Measurements from ENCODE around the gene HDGFL2.
"Not testable (repeated sequence)": the region's sequence is repeated elsewhere in the genome, so short reads cannot be mapped to it uniquely, and the experiment has no call there.

Gene HDGFL2

DNA sequence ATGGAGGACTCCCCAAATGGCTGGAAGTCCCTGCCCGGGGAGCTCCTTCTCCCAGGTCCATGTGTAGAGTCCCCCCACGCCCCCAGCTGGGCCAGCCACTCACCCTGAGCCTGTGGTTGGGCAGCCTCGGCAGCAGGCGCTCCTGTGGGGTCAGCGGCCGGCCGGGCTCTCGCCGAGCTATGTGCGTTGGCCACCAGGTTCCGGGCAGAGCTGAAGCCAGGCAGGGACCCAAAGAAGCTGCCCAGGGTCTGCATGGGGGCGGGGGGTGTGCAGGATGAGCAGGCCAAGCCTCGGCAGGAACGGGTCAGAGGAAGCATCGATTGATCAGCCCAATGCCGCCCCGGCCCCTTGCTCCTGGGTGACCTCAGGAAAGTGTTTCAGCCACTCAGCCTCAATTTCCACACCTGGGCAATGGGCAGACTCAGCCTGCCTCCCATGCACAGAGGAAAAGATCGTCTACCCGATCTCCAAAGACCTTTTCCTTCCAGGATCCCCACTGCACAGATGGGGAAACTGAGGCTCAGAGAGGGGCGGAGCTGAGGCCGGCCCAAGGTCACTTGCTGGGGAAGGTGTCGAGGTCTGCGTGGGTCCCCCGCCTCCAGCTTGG lies 45.5 kb downstream of the HDGFL2 start:
- no peak for DNase-seq

DNA sequence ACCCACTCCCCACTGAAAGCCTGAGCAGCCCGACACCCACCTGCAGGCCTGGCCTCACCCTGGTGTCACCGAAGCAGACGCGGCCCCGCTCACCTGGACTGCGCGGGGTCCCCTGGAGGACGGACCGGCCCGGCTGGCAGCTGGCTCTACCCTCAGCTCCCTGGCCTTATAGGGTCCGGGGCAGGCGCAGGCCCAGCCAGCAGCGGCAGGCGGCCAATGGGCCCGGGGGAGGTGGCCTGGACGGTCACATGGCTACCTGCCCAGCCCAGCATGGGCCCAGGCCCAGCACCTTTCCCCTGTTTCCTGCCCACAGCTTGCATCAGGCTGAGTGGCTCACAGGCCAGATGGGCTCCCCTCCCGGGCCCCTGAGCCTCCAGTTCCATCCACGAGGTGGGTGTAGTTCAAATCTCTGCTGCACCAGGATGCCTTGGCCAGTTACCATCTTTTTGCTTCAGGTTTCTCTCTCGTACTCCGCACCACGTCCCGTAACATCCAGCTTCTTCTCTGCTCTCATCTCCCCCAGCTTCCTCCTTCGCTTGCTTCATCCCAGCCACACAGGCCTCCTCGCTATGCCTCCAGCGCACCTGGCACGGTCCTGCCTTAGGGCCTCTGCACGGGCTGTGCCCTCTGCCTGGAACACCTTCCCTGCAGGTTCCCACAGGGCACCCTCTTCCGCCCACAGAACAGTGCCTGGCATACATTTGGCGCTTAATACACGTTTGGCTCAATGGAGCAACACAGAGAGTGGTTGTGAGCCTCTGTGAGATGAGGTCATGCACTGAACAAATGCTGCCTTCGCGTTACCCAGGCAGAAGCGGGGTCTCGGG lies 46.5 kb downstream of the HDGFL2 start, which contains the start of gene PLIN4:
TSS of gene PLIN4 (minus strand) at position 142 of the 827 bp plus-strand sequence. CDS start 214 bp downstream, outside the sequence.
- no peak for DNase-seq

- DNase-seq = no peak
These were observed 47.0 kb downstream of the HDGFL2 start for GRCh38 chr19:4519172-4519496.

- DNase-seq = no peak
These were observed 47.6 kb downstream of the HDGFL2 start for GRCh38 chr19:4519521-4520277.

DNA sequence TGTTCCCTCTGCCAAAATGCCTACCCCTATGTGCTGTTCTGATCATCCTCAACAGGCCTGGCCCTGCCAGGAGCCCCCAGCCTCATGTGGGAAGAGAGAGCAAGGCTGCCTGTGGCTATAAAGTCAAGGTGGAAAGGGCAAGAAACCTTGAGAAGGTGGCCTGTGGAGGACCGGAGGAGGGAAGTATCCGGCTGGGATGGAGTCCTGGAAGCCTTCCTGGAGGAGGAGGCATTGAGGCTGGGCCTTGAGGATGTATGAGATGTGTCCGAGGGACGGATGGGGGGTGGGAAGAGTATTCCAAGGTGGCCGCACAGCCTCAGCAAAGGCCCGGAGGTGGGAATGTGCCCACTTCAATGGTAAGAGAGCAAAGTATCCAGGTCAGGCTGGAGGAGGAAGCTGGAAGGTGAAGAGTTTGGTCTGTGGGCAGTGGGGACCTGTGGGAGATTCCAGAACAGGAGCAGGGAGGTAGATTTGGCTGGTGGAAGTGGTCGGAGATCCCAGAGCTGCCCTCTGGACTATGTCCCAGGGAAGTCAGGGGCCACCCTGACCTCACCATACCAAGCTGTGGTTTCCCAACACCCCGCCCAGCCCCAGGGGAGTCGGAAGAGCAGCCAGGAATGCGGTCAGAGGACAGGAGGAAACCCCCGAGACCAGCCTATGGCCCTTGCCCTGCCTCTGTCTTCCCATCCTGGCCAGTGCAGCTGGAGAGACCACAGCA lies 49.2 kb downstream of the HDGFL2 start:
- no peak for DNase-seq

GRCh38 chr19:4521888-4522242 lies 49.8 kb downstream of the HDGFL2 start:
- DNase-seq = no peak

- DNase-seq = no peak
These were observed 50.4 kb downstream of the HDGFL2 start for GRCh38 chr19:4522291-4523002.

DNA sequence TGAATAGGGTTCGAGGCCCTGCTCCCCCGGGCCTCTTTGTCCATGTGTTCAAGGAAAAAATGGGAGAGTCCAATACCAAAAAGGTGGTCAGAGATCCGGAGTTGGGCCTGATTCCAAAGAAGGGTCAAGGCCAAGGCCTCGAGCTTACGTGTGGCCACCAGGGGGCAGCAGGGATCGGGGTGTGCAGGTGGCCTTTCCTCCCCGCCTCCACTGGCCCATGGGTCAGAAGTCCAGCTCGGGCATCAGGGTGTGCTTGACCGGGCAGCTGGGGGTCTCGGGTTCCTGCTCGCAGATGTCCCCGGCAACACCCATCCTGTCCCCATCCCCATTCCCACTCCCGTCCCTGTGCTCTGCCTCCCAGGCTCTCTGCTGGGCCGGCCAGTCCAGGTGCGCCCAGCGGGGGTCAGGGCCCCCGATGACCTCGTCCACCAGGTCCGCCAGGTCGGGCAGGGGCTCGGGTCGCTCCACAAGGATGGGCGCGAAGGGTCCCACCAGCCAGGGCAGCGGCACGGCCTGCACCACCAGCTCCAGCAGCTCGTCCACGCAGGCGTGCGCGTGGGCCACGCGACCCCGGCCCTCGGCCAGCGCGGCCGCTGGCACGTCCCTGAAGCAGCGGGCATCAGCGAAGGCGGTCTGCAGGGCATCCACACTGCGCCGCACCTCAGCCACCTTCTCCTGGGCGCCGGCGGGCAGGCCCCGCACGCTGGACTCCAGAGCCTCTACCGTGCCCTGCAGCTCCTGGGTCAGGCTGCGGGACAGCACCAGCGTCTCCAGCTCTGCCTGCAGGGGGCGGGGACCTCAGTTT lies 51.4 kb downstream of the HDGFL2 start:
- peak in 1 of 2 donors; percentile 70 for DNase-seq

- DNase-seq = peak in 1 of 2 donors; percentile 84
These were observed 52.9 kb downstream of the HDGFL2 start for GRCh38 chr19:4524808-4525562.

DNA sequence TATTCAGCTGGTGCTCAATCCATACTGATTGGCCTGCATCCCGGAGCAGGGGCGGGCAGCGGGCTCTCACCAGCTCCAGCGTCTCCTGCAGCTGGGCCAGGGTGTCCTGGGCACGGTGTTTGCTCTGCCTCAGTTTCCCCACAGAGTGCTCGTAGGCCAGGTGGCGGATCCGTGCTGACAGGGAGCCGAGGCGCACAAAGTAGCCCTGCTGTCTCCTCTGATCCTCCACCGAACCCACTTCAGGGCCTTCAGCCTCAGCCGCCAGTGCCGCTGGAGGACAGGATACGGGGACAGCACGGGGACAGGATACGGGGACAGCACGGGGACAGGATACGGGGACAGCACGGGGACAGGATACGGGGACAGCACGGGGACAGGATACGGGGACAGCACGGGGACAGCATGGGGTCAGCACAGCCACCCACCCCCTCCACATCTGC lies 53.5 kb downstream of the HDGFL2 start:
- no peak for DNase-seq

DNA sequence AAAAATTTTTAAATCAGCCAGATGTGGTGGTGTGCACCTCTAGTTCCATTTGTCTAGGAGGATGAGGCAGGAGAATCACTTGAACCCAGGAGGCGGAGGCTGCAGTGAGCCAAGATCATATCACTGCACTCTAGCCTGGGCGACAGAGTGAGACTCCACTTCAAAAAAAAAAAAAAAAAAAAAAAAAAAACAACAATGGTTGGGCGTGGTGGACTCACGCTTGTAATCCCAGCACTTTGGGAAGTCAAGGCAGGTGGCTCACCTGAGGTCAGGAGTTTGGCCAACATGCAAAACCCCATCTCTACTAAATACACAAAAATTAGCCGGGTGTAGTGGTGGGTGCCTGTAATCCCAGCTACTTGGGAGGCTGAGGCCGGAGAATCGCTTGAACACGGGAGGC lies 55.3 kb downstream of the HDGFL2 start:
- not testable (repeated sequence) for DNase-seq

DNA sequence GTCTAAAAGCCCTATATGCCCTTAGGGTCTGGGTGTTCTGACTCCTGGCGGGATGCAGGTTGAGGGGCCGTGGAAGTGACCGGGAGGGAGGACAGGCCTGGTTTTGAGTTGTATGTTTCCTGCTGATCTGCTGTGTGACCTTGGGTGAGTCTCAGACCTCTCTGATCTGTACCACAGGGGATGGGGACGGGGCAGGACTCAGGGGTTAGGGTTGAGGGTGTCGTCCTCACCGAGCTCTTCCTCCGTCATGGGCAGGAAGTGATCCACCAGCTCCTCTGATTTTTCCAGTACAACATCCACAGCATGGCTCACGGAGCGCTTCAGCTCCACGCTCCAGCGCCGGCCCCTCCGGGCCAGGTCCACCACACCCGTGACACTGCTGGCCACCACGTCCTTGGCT lies 56.7 kb downstream of the HDGFL2 start:
- DNase-seq = no peak

GRCh38 chr19:4529924-4530522 lies 57.9 kb downstream of the HDGFL2 start:
- DNase-seq = no peak

DNA sequence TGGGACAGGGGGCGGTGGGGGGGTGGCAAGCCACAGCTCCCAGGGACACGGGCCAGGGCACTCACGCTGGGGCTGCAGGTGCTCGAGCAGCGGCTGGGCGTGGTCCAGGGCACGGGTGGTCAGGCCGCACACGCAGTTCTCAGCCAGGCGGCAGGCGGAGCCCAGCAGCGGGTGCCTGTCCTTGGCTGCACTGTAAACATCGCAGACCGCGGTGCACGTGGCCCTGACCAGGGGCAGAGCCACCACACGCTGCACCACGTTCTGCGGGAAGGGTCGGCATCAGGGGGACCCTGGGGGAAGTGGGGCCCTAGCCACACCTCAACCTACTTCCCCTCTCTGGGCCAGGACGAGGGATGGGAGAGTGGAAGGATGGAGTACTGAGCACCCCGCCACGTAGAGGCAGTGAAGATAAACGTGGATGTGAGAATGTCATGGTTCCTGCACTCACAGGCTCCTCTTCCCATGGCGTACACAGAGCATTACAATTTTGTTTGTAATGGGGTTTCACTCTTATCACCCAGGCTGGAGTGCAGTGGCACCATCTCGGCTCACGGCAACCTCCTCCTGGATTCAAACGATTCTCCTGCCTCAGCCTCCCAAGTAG lies 59.6 kb downstream of the HDGFL2 start:
- DNase-seq = no peak

DNA sequence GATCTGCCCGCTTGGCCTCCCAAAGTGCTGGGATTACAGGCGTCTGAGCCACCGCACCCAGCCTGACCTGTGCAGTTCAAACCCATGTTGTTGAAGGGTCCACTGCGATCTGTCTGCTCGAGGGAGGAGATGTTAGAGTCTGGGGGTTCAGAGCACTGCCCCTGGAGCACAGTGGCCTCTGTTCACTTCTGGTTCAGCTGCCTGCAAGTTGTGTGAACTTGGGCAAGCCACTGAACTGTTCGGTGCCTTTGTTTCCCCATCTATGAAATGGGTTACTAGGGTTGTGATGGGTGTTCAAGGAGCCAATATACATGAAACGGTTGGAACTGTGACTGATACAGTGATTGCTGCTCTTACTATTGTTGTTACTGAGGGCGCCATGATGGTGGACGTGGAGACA lies 61.2 kb downstream of the HDGFL2 start:
- DNase-seq = no peak

DNA sequence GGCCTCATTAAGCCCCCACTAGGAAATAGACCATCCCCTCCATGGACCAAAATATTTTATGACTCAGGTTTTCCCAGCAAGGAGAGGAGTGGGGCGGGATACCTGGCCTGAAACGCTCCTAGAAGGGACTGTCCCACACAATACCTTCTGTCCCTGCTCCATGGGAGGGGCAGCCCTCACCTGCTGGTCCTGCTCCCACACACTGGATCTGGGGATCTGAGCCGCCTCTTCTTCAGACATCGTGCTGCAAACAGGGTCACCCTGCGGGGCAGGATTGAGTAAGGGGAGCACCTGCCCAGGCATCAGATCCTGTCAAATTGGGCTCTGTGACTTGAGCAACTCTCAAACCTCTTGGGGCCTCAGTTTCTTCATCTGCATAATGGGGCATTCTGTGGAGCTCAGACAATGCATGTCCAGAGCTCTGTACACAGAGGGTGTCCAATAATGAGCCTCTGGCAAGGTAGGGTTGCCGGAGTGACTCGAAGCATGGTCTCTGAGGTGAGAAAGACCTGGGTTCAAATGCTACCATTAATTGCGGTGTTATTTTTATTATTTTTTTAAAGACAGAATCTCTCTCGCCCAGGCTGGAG lies 61.8 kb downstream of the HDGFL2 start:
- no peak for DNase-seq

DNA sequence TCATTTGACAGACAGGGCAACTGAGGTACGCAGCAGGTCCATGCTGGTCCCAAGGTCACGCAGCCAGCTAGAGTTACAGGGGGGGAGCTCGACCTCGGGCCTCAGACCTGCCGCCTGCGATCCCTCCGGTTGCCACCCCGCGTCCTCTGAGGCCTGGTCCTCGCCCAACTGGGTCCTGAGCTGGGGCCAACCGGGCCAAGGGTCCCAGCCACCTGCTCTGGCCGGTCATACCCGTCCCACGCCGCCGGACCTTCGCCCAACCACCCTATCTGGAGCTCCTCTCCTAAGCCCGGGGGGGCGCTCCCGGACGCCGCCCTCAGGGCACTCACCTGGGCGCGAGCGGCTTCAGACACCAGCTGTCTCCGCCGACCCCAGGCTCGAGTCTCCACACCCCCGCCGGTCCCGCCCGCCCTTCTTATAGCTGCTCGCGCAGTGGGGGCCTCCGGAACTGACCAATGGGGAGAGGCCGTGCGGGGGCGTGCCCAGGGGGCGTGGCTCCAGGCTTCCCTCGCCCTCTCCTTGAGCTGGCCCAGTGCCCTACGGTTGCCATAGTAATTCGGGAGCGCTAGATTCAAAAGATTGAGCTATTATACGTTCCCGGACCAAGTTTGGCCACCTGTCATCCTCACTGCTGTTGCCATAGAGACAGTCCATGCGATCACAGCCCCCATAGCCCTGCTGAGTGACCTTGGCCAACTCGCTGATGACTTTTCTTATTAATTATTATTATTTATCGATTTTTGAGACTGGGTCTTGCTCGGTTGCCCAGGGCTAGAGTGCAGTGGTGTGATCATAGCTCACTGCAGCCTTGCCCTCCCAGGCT lies 63.0 kb downstream of the HDGFL2 start, which contains the start of gene PLIN5:
TSS of gene PLIN5 (minus strand) at position 389 of the 823 bp plus-strand sequence. CDS start 1,150 bp downstream, outside the sequence.
- DNase-seq = peak; percentile 38 to 78

DNA sequence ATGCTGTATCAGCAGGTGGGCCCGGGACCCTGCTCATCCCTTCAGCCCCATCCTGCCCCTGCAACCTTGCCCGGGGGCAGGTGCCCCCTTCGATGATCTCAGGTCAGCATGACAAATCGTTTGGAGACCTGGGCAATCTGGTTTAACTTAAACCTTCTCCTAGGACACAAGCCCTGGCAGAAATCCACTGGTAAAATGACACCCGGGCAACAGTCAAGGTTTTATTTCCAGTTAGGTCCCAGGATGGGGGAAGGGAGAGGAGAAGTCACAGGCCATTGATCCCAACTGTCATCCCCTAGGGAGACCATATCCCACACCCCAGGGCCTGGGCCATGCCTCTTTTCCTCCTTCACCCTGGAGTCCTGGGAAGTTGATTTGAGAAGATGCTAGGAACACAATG lies 64.7 kb downstream of the HDGFL2 start:
- DNase-seq = no peak

All from inflammatory macrophage treated with lipopolysaccharide for 1 hour (primary cell).